Mucosa of rectum (tissue), 2 donors: Measurements from ENCODE around the gene KRTAP9-3.
"Not testable (repeated sequence)": the region's sequence is repeated elsewhere in the genome, so short reads cannot be mapped to it uniquely, and the experiment has no call there.

Experiments
- H3K27ac ChIP-seq, 2 donors: one replicate each; pipeline ENCODE4 v1.7.0; 2013; ENCODE audit warnings: inconsistent platforms in 2 of 2, low read depth in 2 of 2, low read length in 2 of 2
- H3K27me3 ChIP-seq, 2 donors: one replicate each; pipeline ENCODE4 v1.7.0; 2013; ENCODE audit warnings: low read length in 2 of 2; ENCODE audit not compliant: control insufficient read depth in 2 of 2, insufficient read depth in 2 of 2
- H3K36me3 ChIP-seq, 2 donors: one replicate each; pipeline ENCODE4 v1.7.0; 2013; ENCODE audit warnings: low read length in 2 of 2; ENCODE audit not compliant: control insufficient read depth in 2 of 2, insufficient read depth in 2 of 2
- H3K4me1 ChIP-seq, 2 donors: one replicate each; pipeline ENCODE4 v1.7.0; 2013; ENCODE audit warnings: low read length in 2 of 2, mild to moderate bottlenecking in 1 of 2; ENCODE audit not compliant: control insufficient read depth in 2 of 2, insufficient read depth in 2 of 2
- H3K4me3 ChIP-seq, 2 donors: one replicate each; pipeline ENCODE4 v1.7.0; 2013; ENCODE audit warnings: low read length in 2 of 2
- H3K9ac ChIP-seq, 2 donors: one replicate each; pipeline ENCODE4 v1.7.0; 2013; ENCODE audit warnings: low read length in 2 of 2, low read depth in 1 of 2, mild to moderate bottlenecking in 1 of 2
- H3K9me3 ChIP-seq, 2 donors: one replicate each; pipeline ENCODE4 v1.7.0; 2013; ENCODE audit warnings: low read length in 2 of 2; ENCODE audit not compliant: control insufficient read depth in 2 of 2
- donor health status: healthy.
- donor health status: Normal muscosa, but diverticular disease.

The KRTAP9-3 gene

DNA sequence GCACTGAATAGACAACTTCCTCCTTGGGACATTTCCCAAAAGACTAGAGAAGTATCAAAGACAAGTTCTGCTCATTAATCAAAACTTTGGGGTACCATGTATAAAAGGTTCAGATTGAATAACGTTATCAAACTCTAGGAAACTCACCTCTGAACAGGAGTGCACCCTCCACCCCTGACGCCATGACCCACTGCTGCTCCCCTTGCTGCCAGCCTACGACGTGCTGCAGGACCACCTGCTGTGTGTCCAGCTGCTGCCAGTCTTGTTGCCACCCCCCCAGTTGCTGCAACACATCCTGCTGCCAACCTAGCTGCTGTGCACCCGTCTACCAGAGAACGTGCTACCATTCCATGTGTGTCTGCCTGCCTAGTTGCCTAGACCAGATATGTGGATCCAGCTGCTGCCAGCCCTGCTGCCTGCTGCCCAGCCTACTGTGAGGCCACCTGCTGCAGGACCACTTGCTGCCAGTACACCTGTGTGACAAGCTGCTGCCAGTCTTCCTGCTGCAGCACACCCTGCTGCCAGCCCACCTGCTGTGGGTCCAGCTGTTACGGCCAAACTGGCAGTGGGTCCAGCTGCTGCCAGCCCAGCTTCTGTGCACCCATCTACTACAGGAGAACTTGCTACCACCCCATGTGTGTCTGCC, 19.6 kb upstream of the KRTAP9-3 start:
- Histone ChIP-seq H3K27me3 (no peaks in the 10 kb centered on the region), H3K9ac (no peak overlapping the region)

DNA sequence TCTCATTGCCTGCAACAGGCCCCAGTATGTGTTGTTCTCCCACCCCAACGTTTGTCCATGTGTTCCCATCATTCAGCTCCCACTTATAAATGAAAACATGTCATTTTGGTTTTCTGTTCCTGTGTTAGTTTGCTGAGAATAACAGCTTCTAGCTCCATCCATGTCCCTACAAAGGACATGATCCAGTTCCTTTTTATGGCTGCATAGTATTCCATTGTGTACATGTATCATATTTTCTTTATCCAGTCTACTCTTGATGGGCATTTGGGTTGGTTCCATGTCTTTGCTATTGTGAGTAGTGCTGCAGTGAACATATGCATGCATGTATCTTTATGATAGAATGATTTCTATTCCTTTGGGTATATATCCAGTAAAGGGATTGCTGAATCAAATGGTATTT, 16.6 kb upstream of the KRTAP9-3 start:
- H3K4me1 ChIP-seq, result peaks cover 0 to 2% of the 10 kb centered on the region in 2 donors
- no peaks in the 10 kb centered on the region for H3K36me3 ChIP-seq
- H3K27ac ChIP-seq, result no peak overlapping the region
- H3K27me3 ChIP-seq, result no peaks in the 10 kb centered on the region
- no peak overlapping the region for H3K4me3 ChIP-seq
- no peaks in the 10 kb centered on the region for H3K9me3 ChIP-seq
- no peak overlapping the region for H3K9ac ChIP-seq

More for the DNA sequence above, 19.6 kb upstream of the KRTAP9-3 start:
- no peak overlapping the region for H3K4me3 ChIP-seq
- no peak overlapping the region for H3K27ac ChIP-seq
- H3K9me3 ChIP-seq, result no peaks in the 10 kb centered on the region
- peaks cover 0 to 2% of the 10 kb centered on the region in 2 donors for H3K4me1 ChIP-seq
- no peaks in the 10 kb centered on the region for H3K36me3 ChIP-seq

DNA sequence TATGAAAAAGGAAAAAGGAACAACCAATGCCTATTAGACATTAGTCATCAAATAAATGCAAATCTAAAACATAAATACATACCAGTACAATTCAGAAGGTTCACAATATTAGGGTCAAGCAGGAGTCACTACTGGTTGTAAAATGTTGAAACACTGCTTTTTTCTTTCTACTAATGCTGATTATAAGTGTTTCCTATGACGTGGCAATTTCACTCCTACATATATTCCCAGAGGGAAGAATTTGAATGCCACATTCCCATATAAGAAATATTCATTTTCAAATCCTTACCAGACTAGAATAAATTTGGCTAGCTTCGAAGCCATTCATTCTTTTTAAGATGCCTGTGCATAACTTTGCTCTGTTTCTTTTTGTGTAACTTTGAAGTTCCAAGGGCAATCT, 8.4 kb upstream of the KRTAP9-3 start:
- H3K27ac ChIP-seq, result no peak overlapping the region
- H3K9me3 ChIP-seq, result no peaks in the 10 kb centered on the region
- no peaks in the 10 kb centered on the region for H3K4me1 ChIP-seq
- no peaks in the 10 kb centered on the region for H3K36me3 ChIP-seq
- H3K27me3 ChIP-seq, result peaks cover 0 to 4% of the 10 kb centered on the region in 2 donors
- no peak overlapping the region for H3K9ac ChIP-seq
- H3K4me3 ChIP-seq, result no peak overlapping the region

DNA sequence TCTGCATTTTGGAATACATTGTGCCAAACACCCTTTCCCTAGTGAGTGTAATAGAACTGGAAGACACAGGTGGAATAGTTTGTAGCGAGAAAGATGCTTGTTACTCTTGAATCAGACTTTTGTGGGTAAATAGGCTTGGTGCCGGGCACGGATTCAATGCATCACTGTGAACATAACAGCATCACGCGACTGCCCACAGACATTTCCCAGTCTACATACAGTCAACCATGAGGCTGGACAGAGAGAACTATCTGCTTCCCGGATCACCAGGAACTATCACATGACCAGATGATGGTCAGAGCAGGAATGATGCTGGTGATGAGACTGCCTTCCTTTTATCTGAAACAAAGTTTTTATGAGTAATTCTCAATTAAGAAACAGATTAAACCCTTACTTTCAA, 6.2 kb upstream of the KRTAP9-3 start:
- Histone ChIP-seq H3K27ac (no peak overlapping the region), H3K36me3 (no peaks in the 10 kb centered on the region), H3K4me3 (no peak overlapping the region), H3K9ac (no peak overlapping the region), H3K27me3 (peaks cover 0 to 4% of the 10 kb centered on the region in 2 donors), H3K9me3 (no peaks in the 10 kb centered on the region), H3K4me1 (no peaks in the 10 kb centered on the region)

DNA sequence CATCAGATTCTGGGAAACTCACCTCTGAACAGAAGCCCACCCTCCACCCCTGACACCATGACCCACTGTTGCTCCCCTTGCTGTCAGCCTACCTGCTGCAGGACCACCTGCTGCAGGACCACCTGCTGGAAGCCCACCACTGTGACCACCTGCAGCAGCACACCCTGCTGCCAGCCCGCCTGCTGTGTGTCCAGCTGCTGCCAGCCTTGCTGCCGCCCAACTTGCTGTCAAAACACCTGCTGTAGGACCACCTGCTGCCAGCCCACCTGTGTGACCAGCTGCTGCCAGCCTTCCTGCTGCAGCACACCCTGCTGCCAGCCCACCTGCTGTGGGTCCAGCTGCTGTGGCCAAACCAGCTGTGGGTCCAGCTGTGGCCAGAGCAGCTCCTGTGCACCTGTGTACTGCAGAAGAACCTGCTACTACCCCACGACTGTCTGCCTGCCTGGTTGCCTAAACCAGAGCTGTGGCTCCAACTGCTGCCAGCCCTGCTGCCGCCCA, 5.6 kb upstream of the KRTAP9-3 start, which contains the start of gene KRTAP9-2:
Gene KRTAP9-2, plus strand, starts transcription at position 51 of the 498 bp plus-strand sequence. Its CDS starts 7 bp downstream, at position 58.
- H3K27me3 ChIP-seq, result not testable (repeated sequence)

DNA sequence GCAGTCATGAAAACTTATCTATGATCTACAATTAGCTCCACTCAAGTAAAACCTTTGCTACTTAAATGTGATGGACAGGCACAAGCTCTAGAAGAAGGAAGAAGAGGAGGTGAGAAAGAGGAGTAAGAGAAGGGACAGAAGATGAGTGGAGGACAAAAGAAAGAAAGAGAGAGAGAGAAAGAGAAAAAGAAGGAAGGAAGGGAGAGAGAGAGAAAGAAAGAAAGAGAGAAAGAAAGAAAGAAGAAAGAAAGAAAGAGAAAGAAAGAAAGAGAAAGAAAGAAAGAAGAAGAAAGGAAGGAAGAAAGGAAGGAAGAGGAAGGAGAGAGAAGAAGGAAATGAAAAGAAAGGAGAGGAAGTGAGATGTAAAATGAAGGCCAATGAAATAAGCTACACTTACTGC, 2.2 kb upstream of the KRTAP9-3 start:
- H3K4me1 ChIP-seq, result no peaks in the 10 kb centered on the region
- no peaks in the 10 kb centered on the region for H3K36me3 ChIP-seq
- no peak overlapping the region for H3K4me3 ChIP-seq
- H3K9me3 ChIP-seq, result no peaks in the 10 kb centered on the region
- no peak overlapping the region for H3K27ac ChIP-seq
- no peak overlapping the region for H3K9ac ChIP-seq
- H3K27me3 ChIP-seq, result peaks cover 5 to 7% of the 10 kb centered on the region in 2 donors

More for the DNA sequence above, 5.6 kb upstream of the KRTAP9-3 start, which contains the start of gene KRTAP9-2:
- H3K36me3 ChIP-seq, H3K4me3 ChIP-seq, H3K4me1 ChIP-seq, H3K27ac ChIP-seq, H3K9ac ChIP-seq, H3K9me3 ChIP-seq: not testable (repeated sequence)

DNA sequence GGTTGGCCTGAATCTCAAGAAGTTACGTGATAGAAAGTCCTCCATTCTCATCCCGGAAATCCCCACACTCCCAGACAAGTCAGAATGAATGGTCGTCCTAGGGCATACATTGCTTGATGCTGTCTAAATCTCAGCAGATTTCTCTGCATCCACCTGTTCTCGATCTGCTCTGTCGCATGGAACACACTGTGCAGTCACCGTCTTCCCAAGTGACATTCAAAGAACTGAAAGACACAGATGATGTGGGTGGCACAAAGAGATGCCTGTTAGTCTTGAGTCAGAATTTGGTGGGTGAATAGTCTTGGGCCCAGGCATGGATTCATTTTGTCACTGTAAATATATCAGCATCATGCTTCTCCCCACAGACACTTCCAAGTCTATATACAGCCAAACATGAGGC, 518 bp upstream of the KRTAP9-3 start:
- no peaks in the 10 kb centered on the region for H3K36me3 ChIP-seq
- no peak overlapping the region for H3K4me3 ChIP-seq
- H3K9me3 ChIP-seq, result no peaks in the 10 kb centered on the region
- H3K4me1 ChIP-seq, result no peaks in the 10 kb centered on the region
- no peak overlapping the region for H3K9ac ChIP-seq
- H3K27me3 ChIP-seq, result peaks cover 3 to 5% of the 10 kb centered on the region in 2 donors
- H3K27ac ChIP-seq, result no peak overlapping the region

DNA sequence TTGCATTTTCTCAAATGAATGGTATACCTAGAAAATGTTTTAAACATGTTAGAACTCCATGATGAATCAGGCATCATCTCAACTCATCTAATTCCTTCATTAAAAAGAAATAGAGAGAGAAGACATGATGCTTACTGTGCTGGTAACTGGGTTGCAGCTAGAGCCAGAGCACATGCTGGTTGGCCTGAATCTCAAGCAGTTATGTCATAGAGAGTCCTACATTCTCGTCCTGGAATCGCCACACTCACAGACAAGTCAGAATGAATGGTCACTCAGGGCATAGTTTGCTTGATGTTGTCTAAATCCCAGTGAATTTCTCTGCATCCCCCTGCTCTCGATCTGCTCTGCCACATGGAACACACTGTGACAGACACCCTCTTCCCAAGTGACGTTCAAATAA, 4.9 kb downstream of the KRTAP9-3 start:
- not testable (repeated sequence) for H3K9me3 ChIP-seq, H3K27me3 ChIP-seq, H3K36me3 ChIP-seq, H3K27ac ChIP-seq, H3K4me1 ChIP-seq, H3K9ac ChIP-seq, H3K4me3 ChIP-seq

DNA sequence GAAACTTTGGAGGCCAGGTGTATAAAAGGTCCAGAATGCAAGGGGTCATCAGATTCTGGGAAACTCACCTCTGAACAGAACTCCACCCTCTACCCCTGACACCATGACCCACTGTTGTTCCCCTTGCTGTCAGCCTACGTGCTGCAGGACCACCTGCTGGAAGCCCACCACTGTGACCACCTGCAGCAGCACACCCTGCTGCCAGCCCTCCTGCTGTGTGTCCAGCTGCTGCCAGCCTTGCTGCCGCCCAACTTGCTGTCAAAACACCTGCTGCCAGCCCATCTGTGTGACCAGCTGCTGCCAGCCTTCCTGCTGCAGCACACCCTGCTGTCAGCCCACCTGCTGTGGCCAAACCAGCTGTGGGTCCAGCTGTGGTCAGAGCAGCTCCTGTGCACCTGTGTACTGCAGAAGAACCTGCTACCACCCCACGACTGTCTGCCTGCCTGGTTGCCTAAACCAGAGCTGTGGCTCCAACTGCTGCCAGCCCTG, 5.7 kb downstream of the KRTAP9-3 start, which contains the start of gene KRTAP9-8:
Gene KRTAP9-8, plus strand, starts transcription at position 51 of the 489 bp plus-strand sequence. Its CDS starts 53 bp downstream, at position 104.
- H3K9ac ChIP-seq, H3K9me3 ChIP-seq, H3K27ac ChIP-seq, H3K27me3 ChIP-seq, H3K4me3 ChIP-seq, H3K36me3 ChIP-seq, H3K4me1 ChIP-seq: not testable (repeated sequence)

DNA sequence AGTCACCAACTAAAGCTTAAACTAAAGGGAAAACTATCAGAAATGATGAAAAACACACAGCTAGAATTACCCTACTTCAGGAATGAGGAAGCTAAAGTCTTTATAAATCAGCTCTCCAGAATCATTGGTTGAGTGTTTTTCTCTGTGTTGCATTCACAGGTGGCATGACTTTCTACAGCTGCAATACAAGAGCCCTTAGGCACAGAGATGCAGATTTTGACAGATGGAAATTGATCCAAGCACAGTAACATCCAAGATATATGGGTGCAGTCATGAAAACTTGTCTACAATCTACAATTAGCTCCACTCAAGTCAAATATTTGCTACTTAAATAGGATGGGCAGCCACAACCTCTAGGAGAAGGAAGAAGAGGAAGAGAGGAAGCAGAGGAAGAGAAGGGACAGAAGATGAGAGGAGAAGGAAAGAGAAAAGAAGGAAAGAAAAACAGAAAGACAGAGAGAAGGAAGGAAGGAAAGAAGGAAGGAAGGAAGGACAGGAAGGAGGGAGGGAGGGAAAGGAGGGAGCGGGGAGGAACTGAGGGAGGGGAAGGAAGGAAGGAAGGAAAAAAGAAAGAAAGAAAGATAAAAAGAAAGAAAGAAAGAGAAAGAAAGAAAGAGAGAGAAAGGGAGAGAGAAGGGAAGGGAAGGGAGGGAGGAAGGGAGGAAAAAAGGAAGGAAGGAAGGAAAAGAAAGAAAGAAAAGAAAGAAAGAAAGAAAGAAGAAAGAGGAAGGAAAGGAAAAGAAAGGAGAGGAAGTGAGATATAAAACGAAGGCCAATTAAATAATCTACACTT, 14.9 kb downstream of the KRTAP9-3 start:
- H3K9me3 ChIP-seq, H3K4me1 ChIP-seq, H3K36me3 ChIP-seq, H3K9ac ChIP-seq, H3K27me3 ChIP-seq, H3K27ac ChIP-seq, H3K4me3 ChIP-seq: not testable (repeated sequence)
